Keratinocyte (primary cell): ENCODE measurements around the gene CACNA1E. TPM values are rescaled to one million over a fixed set of nuclear protein-coding genes. Genes with fewer than 3 reads are reported as not detected.

Experiments
- DNase-seq: peaks from one replicate; pipeline ENCODE4 v3.0.0-alpha.2; 2011; ENCODE audit warnings: low read depth, missing footprints, low spot score
- FAIRE-seq: peaks from 2 replicates; lab custom pipeline; 2011; peaks lifted over from hg19 to GRCh38; lab: Jason Lieb, UNC
- H2AFZ ChIP-seq: 2 replicates; pipeline ENCODE4 v1.6.0; 2012; ENCODE audit warnings: low read length, control low read depth, inconsistent platforms; ENCODE audit not compliant: control insufficient read depth
- H3K27ac ChIP-seq: 2 replicates; pipeline ENCODE4 v1.5.1; 2011; ENCODE audit warnings: low read length; ENCODE audit not compliant: control insufficient read depth, insufficient read depth
- H3K27me3 ChIP-seq: 3 replicates; pipeline ENCODE4 v1.6.0; 2011; ENCODE audit warnings: low read length; ENCODE audit not compliant: control insufficient read depth, insufficient read depth; ENCODE audit errors: extremely low read depth
- H3K36me3 ChIP-seq, 2 experiments: 2 replicates in 1 of 2; 3 replicates in 1 of 2; pipeline ENCODE4 v1.5.1; 2011; ENCODE audit warnings: low read length in 2 of 2, mild to moderate bottlenecking in 1 of 2; ENCODE audit not compliant: control insufficient read depth in 2 of 2, insufficient read depth in 2 of 2; ENCODE audit errors: extremely low read depth in 1 of 2
- H3K4me1 ChIP-seq: 3 replicates; pipeline ENCODE4 v1.5.1; 2011; ENCODE audit warnings: low read length; ENCODE audit not compliant: control insufficient read depth, insufficient read depth; ENCODE audit errors: extremely low read depth
- H3K4me2 ChIP-seq: 3 replicates; pipeline ENCODE4 v1.6.0; 2011; ENCODE audit warnings: low read depth, low read length; ENCODE audit not compliant: control insufficient read depth, insufficient read depth; ENCODE audit errors: extremely low read depth
- H3K4me3 ChIP-seq, 3 experiments: fragments of 200-600 bp in 1 of 3; sonication (generic) in 1 of 3; 2 replicates in 2 of 3; 3 replicates in 1 of 3; pipeline ENCODE4 v1.5.1; 2011 to 2016; ENCODE audit warnings: low read length in 3 of 3, mild to moderate bottlenecking in 3 of 3, control low read depth in 2 of 3, inconsistent platforms in 1 of 3, low read depth in 1 of 3, mixed read lengths in 1 of 3, mixed run types in 1 of 3, moderate library complexity in 1 of 3; ENCODE audit not compliant: control insufficient read depth in 2 of 3, insufficient read depth in 2 of 3; ENCODE audit errors: extremely low read depth in 1 of 3
- H3K79me2 ChIP-seq: 2 replicates; pipeline ENCODE4 v1.6.0; 2012; ENCODE audit warnings: low read length; ENCODE audit not compliant: control insufficient read depth, insufficient read depth
- H3K9ac ChIP-seq: 3 replicates; pipeline ENCODE4 v1.6.0; 2011; ENCODE audit warnings: low read length; ENCODE audit not compliant: control insufficient read depth, insufficient read depth; ENCODE audit errors: extremely low read depth
- H3K9me1 ChIP-seq: 3 replicates; pipeline ENCODE4 v1.6.0; 2011; ENCODE audit warnings: low read length; ENCODE audit not compliant: control insufficient read depth, insufficient read depth; ENCODE audit errors: extremely low read depth
- H3K9me3 ChIP-seq: 2 replicates; pipeline ENCODE4 v1.5.1; 2012; ENCODE audit warnings: low read depth, low read length; ENCODE audit not compliant: control insufficient read depth
- H4K20me1 ChIP-seq: 3 replicates; pipeline ENCODE4 v1.6.0; 2011; ENCODE audit warnings: low read length; ENCODE audit not compliant: control insufficient read depth, insufficient read depth; ENCODE audit errors: extremely low read depth
- EZH2 ChIP-seq: IDR thresholded peaks from one replicate; pipeline ENCODE4 v1.6.1; 2012; ENCODE audit warnings: inconsistent platforms, mild to moderate bottlenecking, low read length, moderate library complexity
- dilution Hi-C: fragments of 300-500 bp; cut with MboI; formaldehyde crosslinking; loops from one replicate; pipeline ENCODE4 v1.7.0; 2020; ENCODE audit warnings: low sequenced_read_pairs; ENCODE audit not compliant: extremely low pct_ligation_motif_present
- polyA plus RNA-seq, 5 experiments: library from polyadenylated mRNA; depleted of rRNA in 3 of 5; stranded (reverse) in 3 of 5; stranded (forward) in 1 of 5; unstranded in 1 of 5; fragments of >200 nt; gene quantifications; 1 replicate in 1 of 5; 2 replicates in 3 of 5; 3 replicates in 1 of 5; pipeline versions ENCODE4 v1.2.1 to v1.2.3, GENCODE V29; 2011 to 2012; ENCODE audit warnings: missing spikeins in 2 of 5, low read depth in 1 of 5, low replicate concordance in 1 of 5
- TF ChIP-seq, protein P1 (sequence below), 3 experiments: IDR thresholded peaks in 1 of 3; conservative IDR thresholded peaks in 1 of 3; optimal IDR thresholded peaks in 1 of 3; 2 replicates in 2 of 3; 3 replicates in 1 of 3; pipeline versions ENCODE3 to v1.5.1; 2011; ENCODE audit warnings: low read length in 3 of 3, mild to moderate bottlenecking in 3 of 3, moderate library complexity in 2 of 3, control low read depth in 1 of 3, inconsistent platforms in 1 of 3; ENCODE audit not compliant: insufficient read depth in 2 of 3; ENCODE audit errors: extremely low read depth in 1 of 3

Gene CACNA1E
- polyA plus RNA-seq, 1 donor (not counting 4 experiments of a cell fraction or from before 2014, with no cell fraction given) = not detected

GRCh38 chr1:181513786-181514297 is 30.5 kb downstream of the CACNA1E start:
- Histone ChIP-seq H3K79me2 (no peaks in the 10 kb centered on the region), H3K9me1 (no peaks in the 10 kb centered on the region), H3K4me3 (no peak overlapping the region), H3K4me2 (no peak overlapping the region), H3K9me3 (no peaks in the 10 kb centered on the region), H3K4me1 (no peaks in the 10 kb centered on the region), H3K36me3 (no peaks in the 10 kb centered on the region), H4K20me1 (no peaks in the 10 kb centered on the region), H3K27ac (no peak overlapping the region), H3K9ac (no peak overlapping the region), H3K27me3 (peaks cover 6% of the 10 kb centered on the region), H2AFZ (no peak overlapping the region)
- dilution Hi-C loops = no loop called here
- DNase-seq = no peak
- FAIRE-seq = no peak
- TF ChIP-seq, protein P1, sequence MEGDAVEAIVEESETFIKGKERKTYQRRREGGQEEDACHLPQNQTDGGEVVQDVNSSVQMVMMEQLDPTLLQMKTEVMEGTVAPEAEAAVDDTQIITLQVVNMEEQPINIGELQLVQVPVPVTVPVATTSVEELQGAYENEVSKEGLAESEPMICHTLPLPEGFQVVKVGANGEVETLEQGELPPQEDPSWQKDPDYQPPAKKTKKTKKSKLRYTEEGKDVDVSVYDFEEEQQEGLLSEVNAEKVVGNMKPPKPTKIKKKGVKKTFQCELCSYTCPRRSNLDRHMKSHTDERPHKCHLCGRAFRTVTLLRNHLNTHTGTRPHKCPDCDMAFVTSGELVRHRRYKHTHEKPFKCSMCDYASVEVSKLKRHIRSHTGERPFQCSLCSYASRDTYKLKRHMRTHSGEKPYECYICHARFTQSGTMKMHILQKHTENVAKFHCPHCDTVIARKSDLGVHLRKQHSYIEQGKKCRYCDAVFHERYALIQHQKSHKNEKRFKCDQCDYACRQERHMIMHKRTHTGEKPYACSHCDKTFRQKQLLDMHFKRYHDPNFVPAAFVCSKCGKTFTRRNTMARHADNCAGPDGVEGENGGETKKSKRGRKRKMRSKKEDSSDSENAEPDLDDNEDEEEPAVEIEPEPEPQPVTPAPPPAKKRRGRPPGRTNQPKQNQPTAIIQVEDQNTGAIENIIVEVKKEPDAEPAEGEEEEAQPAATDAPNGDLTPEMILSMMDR (optimal IDR thresholded peaks at IDR 0.05 in 1 of 3, IDR thresholded peaks at IDR 0.05 in 1 of 3, conservative IDR thresholded peaks at IDR 0.05 in 1 of 3; ENCODE audit: extremely low read depth in 1 of 3, insufficient read depth in 2 of 3, low read length in 3 of 3) = no peak
- TF ChIP-seq EZH2 = no peak

DNA sequence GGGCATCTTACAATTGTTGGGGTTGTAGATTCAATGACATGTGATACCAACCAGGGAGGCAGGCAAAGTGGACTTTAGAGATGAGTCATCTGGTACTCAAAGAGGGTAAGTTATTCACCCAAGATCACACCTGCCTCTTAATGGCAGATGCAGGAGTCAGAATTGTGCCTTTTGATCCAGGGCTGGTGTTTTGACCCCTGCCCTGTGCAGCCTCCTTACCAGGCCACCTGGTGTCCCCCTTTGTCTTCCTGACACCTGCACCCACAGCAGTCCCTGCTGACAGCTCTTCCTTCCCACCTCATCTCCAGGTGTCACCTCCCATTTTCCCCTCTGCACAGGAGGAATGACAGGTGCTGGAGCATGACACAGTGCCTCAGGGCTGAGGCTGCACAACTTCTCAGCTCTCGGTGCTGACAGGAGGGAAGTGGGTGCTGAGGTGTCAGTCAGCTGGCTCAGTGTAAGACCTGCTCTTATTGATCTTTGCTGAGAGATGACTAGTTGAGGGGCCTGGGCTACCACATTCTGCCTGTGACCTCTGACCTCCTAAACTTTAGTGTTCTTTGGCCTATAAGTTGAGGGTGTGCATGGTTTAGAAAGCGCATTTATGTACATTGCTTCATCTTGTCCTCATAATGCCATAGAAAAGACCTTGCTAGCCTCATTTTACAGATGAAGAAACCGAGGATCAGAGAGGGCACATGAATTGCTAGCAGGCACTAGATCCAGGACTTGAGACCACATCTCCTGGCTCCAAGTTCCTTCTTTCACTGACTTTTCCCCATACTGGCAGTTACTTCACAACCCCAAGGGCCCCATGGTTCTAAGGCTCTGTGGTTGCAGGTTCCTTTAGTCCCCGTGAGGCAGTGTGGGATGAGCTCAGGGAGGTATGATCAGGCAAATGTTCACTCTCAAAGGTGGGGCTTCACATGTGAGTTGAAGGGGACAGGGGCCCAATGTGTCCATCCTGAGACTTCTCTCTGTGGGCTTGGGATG is 31.3 kb downstream of the CACNA1E start:
- DNase-seq = no peak
- Histone ChIP-seq H3K4me3 (no peak overlapping the region), H4K20me1 (no peaks in the 10 kb centered on the region), H3K9me3 (no peaks in the 10 kb centered on the region), H3K79me2 (no peaks in the 10 kb centered on the region), H3K36me3 (no peaks in the 10 kb centered on the region), H3K4me1 (no peaks in the 10 kb centered on the region), H3K4me2 (no peak overlapping the region), H3K27ac (no peak overlapping the region), H3K9me1 (no peaks in the 10 kb centered on the region), H3K9ac (no peak overlapping the region), H2AFZ (no peak overlapping the region), H3K27me3 (peaks cover 6% of the 10 kb centered on the region)
- TF ChIP-seq, protein P1 (optimal IDR thresholded peaks at IDR 0.05 in 1 of 3, IDR thresholded peaks at IDR 0.05 in 1 of 3, conservative IDR thresholded peaks at IDR 0.05 in 1 of 3; ENCODE audit: extremely low read depth in 1 of 3, insufficient read depth in 2 of 3, low read length in 3 of 3) = no peak
- no peak for TF ChIP-seq EZH2
- no peak for FAIRE-seq
- dilution Hi-C loops = no loop called here
